Activated T-helper 1 cell treated with Interleukin-2 at 50 U/mL for 16 hours (primary cell): ENCODE measurements around the gene RASGRP4.
"Not testable (repeated sequence)": the region's sequence is repeated elsewhere in the genome, so short reads cannot be mapped to it uniquely, and the experiment has no call there.

Experiments
- DNase-seq: peaks from one replicate; pipeline ENCODE4 v3.0.0-alpha.2; 2020; ENCODE audit warnings: low read depth

Gene RASGRP4

GRCh38 chr19:38413416-38413815 is 12.6 kb downstream of the RASGRP4 start:
- DNase-seq: no peak

GRCh38 chr19:38412961-38413360 is 13.1 kb downstream of the RASGRP4 start:
- DNase-seq: no peak

- no peak for DNase-seq
These were observed 13.5 kb downstream of the RASGRP4 start for GRCh38 chr19:38412491-38412890.

- DNase-seq: not testable (repeated sequence)
These were observed 14.1 kb downstream of the RASGRP4 start for GRCh38 chr19:38411898-38412297.

GRCh38 chr19:38411041-38411712 is 14.8 kb downstream of the RASGRP4 start:
- no peak for DNase-seq

- DNase-seq: not testable (repeated sequence)
These were observed 15.6 kb downstream of the RASGRP4 start for GRCh38 chr19:38410407-38410806.

- DNase-seq: no peak
These were observed 16.3 kb downstream of the RASGRP4 start for GRCh38 chr19:38409631-38410133.

- no peak for DNase-seq
These were observed 20.7 kb downstream of the RASGRP4 start for GRCh38 chr19:38405276-38405675.

GRCh38 chr19:38404858-38405257 is 21.2 kb downstream of the RASGRP4 start:
- DNase-seq: no peak

GRCh38 chr19:38402967-38403674 is 22.9 kb downstream of the RASGRP4 start, which contains the start of gene FAM98C:
Gene FAM98C, plus strand, starts transcription at chr19:38403093. Its CDS starts 61 bp downstream, at chr19:38403154.
- peak; percentile 98 for DNase-seq

- no peak for DNase-seq
These were observed 23.4 kb downstream of the RASGRP4 start for GRCh38 chr19:38402623-38402966.

GRCh38 chr19:38401148-38401547 is 24.9 kb downstream of the RASGRP4 start:
- DNase-seq: no peak

GRCh38 chr19:38400361-38400760 is 25.7 kb downstream of the RASGRP4 start:
- no peak for DNase-seq

GRCh38 chr19:38399537-38399936 is 26.5 kb downstream of the RASGRP4 start:
- no peak for DNase-seq

GRCh38 chr19:38399081-38399480 is 26.9 kb downstream of the RASGRP4 start:
- no peak for DNase-seq

GRCh38 chr19:38395381-38396114 is 30.5 kb downstream of the RASGRP4 start:
- peak; percentile 30 for DNase-seq

- DNase-seq: peak; percentile 39
These were observed 31.5 kb downstream of the RASGRP4 start for GRCh38 chr19:38394488-38394887.

- no peak for DNase-seq
These were observed 33.2 kb downstream of the RASGRP4 start for GRCh38 chr19:38392707-38393308.

GRCh38 chr19:38391911-38392464 is 34.0 kb downstream of the RASGRP4 start:
- no peak for DNase-seq

GRCh38 chr19:38389957-38390924 is 35.8 kb downstream of the RASGRP4 start:
- no peak for DNase-seq
